GM12801 (cell line): ENCODE data around the gene TOR1B.

Experiments used
- CTCF ChIP-seq: IDR thresholded peaks from one replicate; pipeline ENCODE4 v1.5.1; 2011; ENCODE audit warnings: control low read depth; ENCODE audit not compliant: insufficient read length; ENCODE audit errors: extremely low read depth

The TOR1B gene

GRCh38 chr9:129781131-129781530, 21.9 kb upstream of the TOR1B start:
- TF ChIP-seq CTCF = no peak

GRCh38 chr9:129781981-129782380, 21.0 kb upstream of the TOR1B start:
- no peak for TF ChIP-seq CTCF

- TF ChIP-seq CTCF = no peak
These were observed 19.2 kb upstream of the TOR1B start for GRCh38 chr9:129783516-129784361.

- TF ChIP-seq CTCF = no peak
These were observed 17.1 kb upstream of the TOR1B start for GRCh38 chr9:129785866-129786265.

GRCh38 chr9:129786481-129786880, 16.5 kb upstream of the TOR1B start:
- TF ChIP-seq CTCF = no peak

GRCh38 chr9:129794549-129794948, 8.4 kb upstream of the TOR1B start:
- TF ChIP-seq CTCF = no peak

- TF ChIP-seq CTCF = no peak
These were observed 4.0 kb upstream of the TOR1B start for GRCh38 chr9:129798973-129799372.

- TF ChIP-seq CTCF = no peak
These were observed 1.5 kb upstream of the TOR1B start for GRCh38 chr9:129801504-129801903.
